ENCODE data around the gene GBF1. TPM values are rescaled to one million over a fixed set of nuclear protein-coding genes. Genes with fewer than 3 reads are reported as not detected.

Gene GBF1
- total RNA-seq, 1 donor: 38.0 TPM

DNA sequence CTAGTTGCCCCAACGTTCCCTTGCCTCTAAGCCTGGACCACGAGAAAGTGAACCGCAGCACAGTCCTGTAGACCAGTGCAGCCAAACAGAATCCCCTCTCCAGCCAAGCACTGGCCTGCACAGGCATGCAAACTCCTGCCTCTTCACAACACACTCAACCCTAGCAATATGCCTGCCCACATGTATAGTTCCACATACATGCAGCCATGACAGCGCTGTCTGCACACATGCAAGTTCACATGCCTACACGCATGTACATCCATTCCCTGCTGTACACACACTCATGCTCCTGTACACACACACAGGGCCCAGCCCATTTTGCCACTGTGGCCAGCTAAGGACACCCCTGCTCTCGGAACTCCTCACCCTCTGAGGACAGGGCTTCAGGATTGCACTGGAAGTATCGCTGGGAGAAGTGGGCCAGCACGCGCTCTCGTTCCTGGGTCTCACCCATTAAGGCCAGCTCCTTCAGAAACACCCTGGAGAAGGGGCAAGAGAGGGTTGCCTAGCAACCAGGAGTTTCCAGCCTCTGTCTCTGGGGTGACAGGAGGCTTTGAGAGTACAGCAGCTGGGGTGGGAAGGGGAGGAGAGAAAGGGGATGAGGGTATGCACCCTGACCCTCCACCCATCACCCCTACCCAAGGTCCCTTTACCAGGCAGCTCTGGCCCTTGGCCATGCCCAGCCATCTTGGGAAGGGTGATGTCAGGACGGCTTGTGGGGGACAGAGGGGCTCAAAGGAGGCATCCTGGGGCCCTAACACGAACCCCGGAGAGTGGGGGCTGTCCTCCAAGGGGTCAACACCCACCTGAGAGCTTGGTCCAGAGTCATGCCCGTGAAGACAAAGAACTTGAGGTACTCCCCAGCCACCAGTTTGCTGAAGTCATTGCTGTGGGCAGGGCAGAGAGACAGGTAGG lies 166.3 kb downstream of the GBF1 start:
- Histone ChIP-seq H3K36me3 (ENCODE audit: insufficient read depth, low read length) (no peaks in the 10 kb centered on the region), H3K4me2 (ENCODE audit: insufficient read depth, low read length) (no peak overlapping the region), H3K27ac (ENCODE audit: low read depth, low read length) (no peak overlapping the region), H3K4me1 (ENCODE audit: insufficient read depth, low read length) (peaks cover 9% of the 10 kb centered on the region), H3K79me2 (ENCODE audit: insufficient read depth, low read length) (no peaks in the 10 kb centered on the region), H4K20me1 (ENCODE audit: insufficient read depth, low read length) (no peaks in the 10 kb centered on the region), H3K4me3 (ENCODE audit: insufficient read depth, low read length) (no peak overlapping the region), H3K27me3 (ENCODE audit: insufficient read depth, low read length) (peaks cover 73% of the 10 kb centered on the region), H2AFZ (ENCODE audit: low read length) (no peak overlapping the region), H3K9me3 (ENCODE audit: low read depth, low read length) (no peaks in the 10 kb centered on the region)
- peak; percentile 71 for DNase-seq (ENCODE audit: insufficient read length, low spot score, missing footprints)
- TF ChIP-seq, protein P1, sequence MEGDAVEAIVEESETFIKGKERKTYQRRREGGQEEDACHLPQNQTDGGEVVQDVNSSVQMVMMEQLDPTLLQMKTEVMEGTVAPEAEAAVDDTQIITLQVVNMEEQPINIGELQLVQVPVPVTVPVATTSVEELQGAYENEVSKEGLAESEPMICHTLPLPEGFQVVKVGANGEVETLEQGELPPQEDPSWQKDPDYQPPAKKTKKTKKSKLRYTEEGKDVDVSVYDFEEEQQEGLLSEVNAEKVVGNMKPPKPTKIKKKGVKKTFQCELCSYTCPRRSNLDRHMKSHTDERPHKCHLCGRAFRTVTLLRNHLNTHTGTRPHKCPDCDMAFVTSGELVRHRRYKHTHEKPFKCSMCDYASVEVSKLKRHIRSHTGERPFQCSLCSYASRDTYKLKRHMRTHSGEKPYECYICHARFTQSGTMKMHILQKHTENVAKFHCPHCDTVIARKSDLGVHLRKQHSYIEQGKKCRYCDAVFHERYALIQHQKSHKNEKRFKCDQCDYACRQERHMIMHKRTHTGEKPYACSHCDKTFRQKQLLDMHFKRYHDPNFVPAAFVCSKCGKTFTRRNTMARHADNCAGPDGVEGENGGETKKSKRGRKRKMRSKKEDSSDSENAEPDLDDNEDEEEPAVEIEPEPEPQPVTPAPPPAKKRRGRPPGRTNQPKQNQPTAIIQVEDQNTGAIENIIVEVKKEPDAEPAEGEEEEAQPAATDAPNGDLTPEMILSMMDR (IDR thresholded peaks at IDR 0.05; ENCODE audit: extremely low read depth, low read depth, low read length): no peak

DNA sequence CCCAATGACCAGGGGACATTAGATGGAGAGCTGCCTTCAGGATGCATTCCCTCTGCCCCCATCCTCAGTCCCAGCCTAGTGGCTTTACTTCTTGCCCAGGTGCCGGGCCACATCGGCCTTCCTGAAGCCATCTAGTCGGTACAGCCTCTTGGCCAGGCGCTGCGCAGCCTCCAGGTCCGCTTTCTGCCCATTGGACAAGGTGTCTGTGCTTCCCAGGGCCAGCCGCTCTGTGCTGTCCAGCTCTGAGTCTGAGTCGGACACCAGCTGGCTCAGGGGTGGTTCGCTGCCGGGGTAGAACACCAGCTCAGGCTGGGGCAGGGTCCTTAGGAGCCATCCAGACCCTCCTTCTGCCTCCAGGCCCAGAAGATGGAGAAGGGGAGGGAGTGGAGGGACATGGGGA lies 167.0 kb downstream of the GBF1 start:
- Histone ChIP-seq H4K20me1 (ENCODE audit: insufficient read depth, low read length) (no peaks in the 10 kb centered on the region), H3K4me3 (ENCODE audit: insufficient read depth, low read length) (no peak overlapping the region), H3K27me3 (ENCODE audit: insufficient read depth, low read length) (peaks cover 72% of the 10 kb centered on the region), H3K27ac (ENCODE audit: low read depth, low read length) (no peak overlapping the region), H3K9me3 (ENCODE audit: low read depth, low read length) (no peaks in the 10 kb centered on the region), H3K79me2 (ENCODE audit: insufficient read depth, low read length) (no peaks in the 10 kb centered on the region), H3K36me3 (ENCODE audit: insufficient read depth, low read length) (no peaks in the 10 kb centered on the region), H3K4me1 (ENCODE audit: insufficient read depth, low read length) (peaks cover 9% of the 10 kb centered on the region), H2AFZ (ENCODE audit: low read length) (no peak overlapping the region), H3K4me2 (ENCODE audit: insufficient read depth, low read length) (no peak overlapping the region)
- peak; percentile 85 for DNase-seq (ENCODE audit: insufficient read length, low spot score, missing footprints)
- TF ChIP-seq, protein P1 (IDR thresholded peaks at IDR 0.05; ENCODE audit: extremely low read depth, low read depth, low read length): no peak

DNA sequence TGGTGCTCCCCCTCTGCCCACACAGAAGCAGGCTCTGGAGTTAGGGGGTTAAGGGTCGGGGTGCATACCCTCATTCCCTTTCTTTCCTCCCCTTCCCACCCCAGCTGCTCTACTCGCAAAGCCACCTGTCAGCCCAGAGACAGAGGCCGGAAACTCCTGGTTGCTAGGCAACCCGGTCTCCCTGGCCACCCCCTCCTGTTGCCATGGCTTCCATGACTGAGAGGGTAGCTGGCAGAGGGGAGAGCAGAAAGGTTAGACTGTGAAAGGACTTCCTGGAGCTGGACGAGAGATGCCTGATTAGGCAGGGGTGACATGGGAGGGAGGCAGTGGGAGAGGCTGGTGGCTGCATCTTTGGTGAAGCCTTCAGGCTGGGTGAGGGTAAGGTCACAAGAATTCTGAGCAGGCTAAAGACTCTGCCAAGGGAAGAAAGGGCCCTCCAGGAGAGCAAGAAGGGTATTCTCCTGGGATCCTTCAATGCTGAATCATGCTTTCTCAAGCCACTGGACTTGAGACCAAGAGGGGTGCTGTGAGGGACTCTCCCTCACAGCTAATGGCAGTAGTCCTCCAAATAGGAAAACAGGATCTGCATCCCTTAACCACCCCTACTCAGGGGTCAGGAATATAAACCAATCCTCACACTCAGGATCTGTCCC lies 167.8 kb downstream of the GBF1 start:
- Histone ChIP-seq H3K27ac (ENCODE audit: low read depth, low read length) (no peak overlapping the region), H3K79me2 (ENCODE audit: insufficient read depth, low read length) (no peaks in the 10 kb centered on the region), H3K4me1 (ENCODE audit: insufficient read depth, low read length) (peaks cover 9% of the 10 kb centered on the region), H3K36me3 (ENCODE audit: insufficient read depth, low read length) (no peaks in the 10 kb centered on the region), H3K27me3 (ENCODE audit: insufficient read depth, low read length) (peaks cover 67% of the 10 kb centered on the region), H2AFZ (ENCODE audit: low read length) (no peak overlapping the region), H3K4me3 (ENCODE audit: insufficient read depth, low read length) (no peak overlapping the region), H4K20me1 (ENCODE audit: insufficient read depth, low read length) (no peaks in the 10 kb centered on the region), H3K9me3 (ENCODE audit: low read depth, low read length) (no peaks in the 10 kb centered on the region), H3K4me2 (ENCODE audit: insufficient read depth, low read length) (no peak overlapping the region)
- peak; percentile 93 for DNase-seq (ENCODE audit: insufficient read length, low spot score, missing footprints)
- TF ChIP-seq, protein P1 (IDR thresholded peaks at IDR 0.05; ENCODE audit: extremely low read depth, low read depth, low read length): no peak

All from osteoblast (primary cell).